Loucy (cell line): ENCODE measurements around the gene WDR45B.

Experiments used
- H2AFZ ChIP-seq: fragments of 200-600 bp; sonication (generic); 2 replicates; pipeline ENCODE4 v1.6.0; 2016; ENCODE audit warnings: antibody characterized with exemption, mild to moderate bottlenecking, low read length, moderate library complexity
- H3F3A ChIP-seq: fragments of 200-600 bp; 2 replicates; pipeline ENCODE4 v1.6.0; 2016; ENCODE audit warnings: antibody characterized with exemption, low read depth, mild to moderate bottlenecking
- H3K27me3 ChIP-seq: fragments of 200-600 bp; sonication (generic); 2 replicates; pipeline ENCODE4 v1.6.1; 2014; ENCODE audit warnings: low read length, mild to moderate bottlenecking; ENCODE audit not compliant: insufficient read depth, poor library complexity, severe bottlenecking
- H3K36me3 ChIP-seq: fragments of 200-600 bp; sonication (generic); 2 replicates; pipeline ENCODE4 v1.6.1; 2016; ENCODE audit warnings: low read length; ENCODE audit not compliant: insufficient read depth
- H3K4me1 ChIP-seq: fragments of 200-600 bp; sonication (generic); 2 replicates; pipeline ENCODE4 v1.5.1; 2014; ENCODE audit warnings: low read length, mild to moderate bottlenecking; ENCODE audit not compliant: insufficient read depth, poor library complexity, severe bottlenecking
- H3K4me2 ChIP-seq: fragments of 200-600 bp; sonication (generic); 2 replicates; pipeline ENCODE4 v1.6.0; 2014; ENCODE audit warnings: antibody characterized with exemption, low read length, low read depth, mild to moderate bottlenecking; ENCODE audit not compliant: poor library complexity, severe bottlenecking
- H3K4me3 ChIP-seq: fragments of 200-600 bp; sonication (generic); 2 replicates; pipeline ENCODE4 v1.5.1; 2014; ENCODE audit warnings: low read length, mild to moderate bottlenecking, mixed read lengths; ENCODE audit not compliant: poor library complexity, severe bottlenecking
- H3K79me2 ChIP-seq: fragments of 200-600 bp; sonication (generic); 2 replicates; pipeline ENCODE4 v1.6.1; 2014; ENCODE audit warnings: low read length; ENCODE audit not compliant: insufficient read depth
- H3K9ac ChIP-seq: fragments of 200-600 bp; sonication (generic); 2 replicates; pipeline ENCODE4 v1.6.0; 2014; ENCODE audit warnings: mild to moderate bottlenecking, low read depth, low read length, moderate library complexity; ENCODE audit not compliant: poor library complexity, severe bottlenecking
- H3K9me2 ChIP-seq: fragments of 200-600 bp; sonication (generic); replicated peaks from 2 replicates; pipeline ENCODE4 v1.6.1; 2016; ENCODE audit warnings: low read depth, low read length, mixed read lengths
- H3K9me3 ChIP-seq: fragments of 200-600 bp; sonication (generic); 2 replicates; pipeline ENCODE4 v1.6.1; 2014; ENCODE audit warnings: mild to moderate bottlenecking, antibody characterized with exemption, low read length, low read depth; ENCODE audit not compliant: insufficient read depth
- H4K20me1 ChIP-seq: fragments of 200-600 bp; sonication (generic); 2 replicates; pipeline ENCODE4 v1.6.0; 2014; ENCODE audit warnings: antibody characterized with exemption, low read length, mild to moderate bottlenecking; ENCODE audit not compliant: insufficient read depth, poor library complexity, severe bottlenecking
- EZH2phosphoT487 ChIP-seq: fragments of 200-600 bp; IDR thresholded peaks from 2 replicates; pipeline ENCODE4 v1.6.1; 2018; ENCODE audit warnings: antibody characterized with exemption, mild to moderate bottlenecking, moderate library complexity, borderline replicate concordance
- TF ChIP-seq, protein P1 (sequence below): fragments of 200-600 bp; sonication (generic); conservative IDR thresholded peaks from 2 replicates; pipeline ENCODE4 v1.5.1; 2014; ENCODE audit warnings: mild to moderate bottlenecking, antibody characterized with exemption, low read length

The WDR45B gene

DNA sequence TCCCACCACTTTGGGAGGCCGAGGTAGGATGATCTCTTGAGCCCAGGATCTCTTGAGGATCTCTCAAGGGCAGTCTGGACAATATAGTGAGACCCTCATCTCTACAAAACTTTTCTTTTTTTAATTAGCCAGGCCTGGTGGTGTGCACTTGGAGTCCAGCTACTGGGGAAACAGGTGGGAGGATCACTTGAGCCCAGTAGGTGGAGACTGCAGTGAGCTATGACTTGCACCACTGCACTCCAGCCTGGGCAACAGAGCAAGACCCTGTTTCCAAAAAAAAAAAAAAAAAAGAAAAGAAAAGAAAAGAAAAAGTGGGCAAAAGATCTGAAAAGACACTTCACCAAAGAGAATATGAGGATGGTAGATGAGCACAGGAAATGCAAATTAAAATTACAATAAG is 35.3 kb upstream of the WDR45B start:
- TF ChIP-seq, protein P1, sequence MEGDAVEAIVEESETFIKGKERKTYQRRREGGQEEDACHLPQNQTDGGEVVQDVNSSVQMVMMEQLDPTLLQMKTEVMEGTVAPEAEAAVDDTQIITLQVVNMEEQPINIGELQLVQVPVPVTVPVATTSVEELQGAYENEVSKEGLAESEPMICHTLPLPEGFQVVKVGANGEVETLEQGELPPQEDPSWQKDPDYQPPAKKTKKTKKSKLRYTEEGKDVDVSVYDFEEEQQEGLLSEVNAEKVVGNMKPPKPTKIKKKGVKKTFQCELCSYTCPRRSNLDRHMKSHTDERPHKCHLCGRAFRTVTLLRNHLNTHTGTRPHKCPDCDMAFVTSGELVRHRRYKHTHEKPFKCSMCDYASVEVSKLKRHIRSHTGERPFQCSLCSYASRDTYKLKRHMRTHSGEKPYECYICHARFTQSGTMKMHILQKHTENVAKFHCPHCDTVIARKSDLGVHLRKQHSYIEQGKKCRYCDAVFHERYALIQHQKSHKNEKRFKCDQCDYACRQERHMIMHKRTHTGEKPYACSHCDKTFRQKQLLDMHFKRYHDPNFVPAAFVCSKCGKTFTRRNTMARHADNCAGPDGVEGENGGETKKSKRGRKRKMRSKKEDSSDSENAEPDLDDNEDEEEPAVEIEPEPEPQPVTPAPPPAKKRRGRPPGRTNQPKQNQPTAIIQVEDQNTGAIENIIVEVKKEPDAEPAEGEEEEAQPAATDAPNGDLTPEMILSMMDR, result no peak
- TF ChIP-seq EZH2phosphoT487, result no peak
- Histone ChIP-seq H2AFZ (no peak overlapping the region), H3K4me1 (no peaks in the 10 kb centered on the region), H3K9me3 (peaks cover 4% of the 10 kb centered on the region; the same call in 1 of the 2 replicates), H3K4me3 (no peak overlapping the region), H3K9me2 (no peaks in the 10 kb centered on the region), H3K36me3 (no peaks in the 10 kb centered on the region), H3K4me2 (no peak overlapping the region), H4K20me1 (no peaks in the 10 kb centered on the region), H3K9ac (no peak overlapping the region), H3F3A (no peaks in the 10 kb centered on the region), H3K79me2 (no peaks in the 10 kb centered on the region), H3K27me3 (no peaks in the 10 kb centered on the region)

DNA sequence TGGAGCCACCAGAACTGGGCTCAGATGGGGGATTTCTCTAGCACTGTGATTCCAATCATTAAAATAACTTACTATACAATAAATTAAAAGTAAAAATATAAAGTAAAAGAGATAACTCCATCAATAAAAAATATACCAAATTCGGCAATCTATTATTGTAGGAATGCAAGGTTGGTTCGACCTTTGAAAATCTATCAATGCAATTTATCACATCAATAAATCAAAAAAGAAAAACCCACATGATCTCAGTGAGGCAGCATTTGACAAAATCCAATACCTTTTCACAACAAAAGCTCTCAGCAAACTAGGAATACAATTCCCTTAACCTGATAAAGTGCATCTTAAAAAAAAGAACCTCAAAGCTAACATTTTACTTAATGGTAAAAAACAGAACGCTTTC is 33.3 kb upstream of the WDR45B start:
- Histone ChIP-seq H3K9me2 (no peaks in the 10 kb centered on the region), H3K9me3 (peaks cover 4% of the 10 kb centered on the region; the same call in 1 of the 2 replicates), H3K36me3 (no peaks in the 10 kb centered on the region), H3K4me2 (no peak overlapping the region), H3K79me2 (no peaks in the 10 kb centered on the region), H3K9ac (no peak overlapping the region), H2AFZ (no peak overlapping the region), H3K4me1 (no peaks in the 10 kb centered on the region), H4K20me1 (no peaks in the 10 kb centered on the region), H3F3A (no peaks in the 10 kb centered on the region), H3K4me3 (no peak overlapping the region), H3K27me3 (no peaks in the 10 kb centered on the region)
- TF ChIP-seq EZH2phosphoT487, result no peak
- TF ChIP-seq, protein P1, result no peak

DNA sequence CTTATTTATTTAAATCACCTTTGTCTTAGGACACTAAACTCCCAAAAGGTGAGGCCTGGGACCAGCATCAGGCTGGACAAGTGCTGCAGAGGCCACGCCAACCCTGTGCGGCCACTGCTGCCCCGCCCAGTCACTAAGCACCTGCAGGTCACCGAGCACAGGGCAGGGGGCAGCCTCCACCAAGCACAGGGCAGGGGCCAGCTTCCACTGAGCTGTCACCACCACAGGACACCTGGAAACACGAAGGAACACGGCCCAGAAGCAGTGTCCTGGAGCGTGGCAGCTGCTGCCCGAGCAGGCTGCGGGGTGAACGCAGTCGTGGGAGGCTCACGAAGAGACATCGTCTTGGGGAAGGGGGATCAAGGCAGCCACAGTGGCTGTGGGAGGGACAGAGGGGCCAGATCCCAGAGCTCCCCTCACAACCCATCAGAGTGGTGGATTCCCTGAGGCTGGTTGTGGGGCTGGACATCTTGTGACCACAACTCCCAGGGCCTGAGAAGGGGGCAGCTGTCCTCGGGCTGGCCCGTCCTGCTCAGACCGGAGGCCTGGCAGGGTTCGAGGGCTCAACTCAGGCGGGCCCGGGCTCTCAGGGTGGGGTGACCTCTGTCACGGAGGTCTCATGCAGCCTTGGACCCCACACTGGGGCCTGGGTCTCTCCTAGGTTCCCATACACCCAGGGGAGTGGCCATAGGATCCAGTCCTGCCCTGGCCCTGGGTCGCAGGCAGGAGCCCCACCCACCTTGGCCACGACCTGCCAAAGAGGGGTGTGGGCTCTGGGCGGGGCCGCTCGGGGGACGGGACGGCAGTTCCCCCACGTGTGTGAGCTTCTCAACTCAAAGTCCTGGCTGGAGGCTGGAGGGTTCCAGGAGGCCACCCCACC is 31.6 kb upstream of the WDR45B start:
- Histone ChIP-seq H3K4me1 (no peaks in the 10 kb centered on the region), H3K9me2 (no peaks in the 10 kb centered on the region), H3F3A (no peaks in the 10 kb centered on the region), H3K9me3 (peaks cover 4% of the 10 kb centered on the region; the same call in 1 of the 2 replicates), H4K20me1 (no peaks in the 10 kb centered on the region), H3K4me2 (no peak overlapping the region), H2AFZ (no peak overlapping the region), H3K9ac (no peak overlapping the region), H3K36me3 (no peaks in the 10 kb centered on the region), H3K27me3 (no peaks in the 10 kb centered on the region), H3K79me2 (no peaks in the 10 kb centered on the region), H3K4me3 (no peak overlapping the region)
- TF ChIP-seq EZH2phosphoT487, result no peak
- TF ChIP-seq, protein P1, result no peak; the same call in 1 of the 2 replicates
